ENCODE results near the gene RIMBP2.

DNA sequence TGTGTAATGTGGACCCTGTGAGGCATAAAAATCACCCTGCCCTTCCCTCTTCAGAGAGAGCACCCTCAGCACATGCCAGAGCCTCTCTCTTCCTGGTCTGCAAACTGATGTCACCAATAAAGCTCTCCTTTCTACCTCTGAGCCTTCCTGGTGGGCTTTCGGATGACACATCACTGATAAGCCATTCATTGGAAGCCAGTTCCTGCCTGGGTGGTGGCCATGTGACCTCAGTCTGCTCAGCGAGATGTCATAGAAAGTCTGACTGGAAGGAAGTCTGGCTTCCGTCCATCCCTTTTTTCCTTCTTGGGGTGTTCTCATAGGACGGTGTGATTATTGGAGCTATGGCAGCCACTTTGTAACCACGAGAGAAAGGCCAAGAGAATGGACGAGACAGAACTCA is 282.7 kb downstream of the RIMBP2 start:
- TF ChIP-seq, protein P1, sequence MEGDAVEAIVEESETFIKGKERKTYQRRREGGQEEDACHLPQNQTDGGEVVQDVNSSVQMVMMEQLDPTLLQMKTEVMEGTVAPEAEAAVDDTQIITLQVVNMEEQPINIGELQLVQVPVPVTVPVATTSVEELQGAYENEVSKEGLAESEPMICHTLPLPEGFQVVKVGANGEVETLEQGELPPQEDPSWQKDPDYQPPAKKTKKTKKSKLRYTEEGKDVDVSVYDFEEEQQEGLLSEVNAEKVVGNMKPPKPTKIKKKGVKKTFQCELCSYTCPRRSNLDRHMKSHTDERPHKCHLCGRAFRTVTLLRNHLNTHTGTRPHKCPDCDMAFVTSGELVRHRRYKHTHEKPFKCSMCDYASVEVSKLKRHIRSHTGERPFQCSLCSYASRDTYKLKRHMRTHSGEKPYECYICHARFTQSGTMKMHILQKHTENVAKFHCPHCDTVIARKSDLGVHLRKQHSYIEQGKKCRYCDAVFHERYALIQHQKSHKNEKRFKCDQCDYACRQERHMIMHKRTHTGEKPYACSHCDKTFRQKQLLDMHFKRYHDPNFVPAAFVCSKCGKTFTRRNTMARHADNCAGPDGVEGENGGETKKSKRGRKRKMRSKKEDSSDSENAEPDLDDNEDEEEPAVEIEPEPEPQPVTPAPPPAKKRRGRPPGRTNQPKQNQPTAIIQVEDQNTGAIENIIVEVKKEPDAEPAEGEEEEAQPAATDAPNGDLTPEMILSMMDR (IDR thresholded peaks at IDR 0.05): no peak
- TF ChIP-seq POLR2A (IDR thresholded peaks at IDR 0.05): no peak

Data from vagina (tissue), 2 donors.